IMR-90 (cell line): ENCODE measurements around the gene TRAPPC5.

Source experiments
- CHD1 ChIP-seq: IDR thresholded peaks from 2 replicates; pipeline ENCODE4 v1.6.1; 2012; ENCODE audit warnings: low read depth, low read length, improper control_type of control experiment
- CTCF ChIP-seq: conservative IDR thresholded peaks from 2 replicates; pipeline ENCODE4 v1.5.1; 2012; ENCODE audit warnings: mild to moderate bottlenecking, low read depth, low read length, improper control_type of control experiment
- MAFK ChIP-seq: IDR thresholded peaks from 2 replicates; pipeline ENCODE4 v1.6.1; 2012; ENCODE audit warnings: low read depth, low read length, improper control_type of control experiment
- POLR2A ChIP-seq: IDR thresholded peaks from 2 replicates; pipeline ENCODE4 v1.6.1; 2012; ENCODE audit warnings: mild to moderate bottlenecking, low read depth, low read length

DNA sequence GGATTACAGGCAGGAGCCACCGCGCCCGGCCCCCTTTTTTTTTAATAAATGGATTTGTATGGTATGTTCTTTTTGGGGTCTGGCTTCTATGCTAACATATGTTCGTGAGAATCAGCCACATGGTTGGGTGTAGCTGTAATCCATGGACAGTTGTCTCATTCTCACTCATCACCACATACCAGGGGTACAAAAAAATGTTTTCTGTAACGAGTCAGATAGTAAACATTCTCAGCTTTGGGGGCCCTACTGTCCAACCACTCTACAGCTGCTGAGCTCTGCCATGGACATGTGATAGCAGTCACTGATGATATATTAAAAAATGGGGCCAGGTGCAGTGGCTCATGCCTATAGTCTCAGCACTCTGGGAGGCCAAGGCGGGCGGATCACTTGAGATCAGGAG lies 16.9 kb upstream of the TRAPPC5 start:
- TF ChIP-seq CTCF (no peak), POLR2A (no peak), CHD1 (no peak), MAFK (no peak)
